ENCODE results near the gene MYL4. TPM values are rescaled to one million over a fixed set of nuclear protein-coding genes. Genes with fewer than 3 reads are reported as not detected.
"Not testable (repeated sequence)": the region's sequence is repeated elsewhere in the genome, so short reads cannot be mapped to it uniquely, and the experiment has no call there.

The MYL4 gene
- total RNA-seq, 4 donors from 2014 or later = 4.8 TPM; not detected in 3

GRCh38 chr17:47267354-47267828 lies 58.2 kb downstream of the MYL4 start:
- H3K27ac ChIP-seq = peak overlapping the region in 2 of 4 donors; percentile 1 to 19
- TF ChIP-seq CTCF (IDR thresholded peaks at IDR 0.05) (no peak), POLR2A (IDR thresholded peaks at IDR 0.05) (no peak), EP300 (IDR thresholded peaks at IDR 0.05) (no peak), POLR2AphosphoS5 (IDR thresholded peaks at IDR 0.05) (no peak)

GRCh38 chr17:47268964-47269363 lies 59.8 kb downstream of the MYL4 start:
- H3K4me1 ChIP-seq = peaks cover 0 to 47% (median 14%) of the 10 kb centered on the region in 3 donors
- H3K27me3 ChIP-seq, H3K27ac ChIP-seq, ATAC-seq, H3K4me3 ChIP-seq, H3K36me3 ChIP-seq, H3K9me3 ChIP-seq: not testable (repeated sequence)
- 89 to 100% methylated on average over 1 to 2 of the region's 3 CpGs for WGBS, 2 donors (ENCODE audit: low coverage in 1 of 2)

More at GRCh38 chr17:47267354-47267828, 58.2 kb downstream of the MYL4 start:
- 17% methylated on average over 1 of the region's 1 CpG; no CpG with 5 or more reads in 1 of the 2 donors for WGBS, 2 donors (ENCODE audit: low coverage in 1 of 2)
- no peaks in the 10 kb centered on the region for H3K9me3 ChIP-seq
- no peak for ATAC-seq
- no peaks in the 10 kb centered on the region for H3K36me3 ChIP-seq
- no peak overlapping the region for H3K4me3 ChIP-seq
- H3K4me1 ChIP-seq = peaks cover 0 to 41% (median 14%) of the 10 kb centered on the region in 3 donors
- H3K27me3 ChIP-seq = no peaks in the 10 kb centered on the region

- not testable (repeated sequence) for H3K9me3 ChIP-seq, H3K27me3 ChIP-seq, ATAC-seq, H3K36me3 ChIP-seq, H3K27ac ChIP-seq, H3K4me3 ChIP-seq
- peak in 1 of 4 experiments; percentile 10 for TF ChIP-seq CTCF (IDR thresholded peaks at IDR 0.05)
- peaks cover 0 to 50% (median 14%) of the 10 kb centered on the region in 3 donors for H3K4me1 ChIP-seq
Observed at GRCh38 chr17:47269561-47270280, 60.6 kb downstream of the MYL4 start.

GRCh38 chr17:47270946-47271705 lies 62.0 kb downstream of the MYL4 start:
- Histone ChIP-seq H3K4me3 (no peak overlapping the region), H3K9me3 (no peaks in the 10 kb centered on the region), H3K36me3 (no peaks in the 10 kb centered on the region), H3K4me1 (peaks cover 5 to 56% (median 23%) of the 10 kb centered on the region in 3 donors), H3K27me3 (no peaks in the 10 kb centered on the region), H3K27ac (no peak overlapping the region)
- 84 to 94% methylated on average over 2 of the region's 2 CpGs for WGBS, 2 donors (ENCODE audit: low coverage in 1 of 2)
- TF ChIP-seq POLR2AphosphoS5 (IDR thresholded peaks at IDR 0.05) = no peak
- no peak for TF ChIP-seq POLR2A (IDR thresholded peaks at IDR 0.05)
- TF ChIP-seq EP300 (IDR thresholded peaks at IDR 0.05) = no peak
- no peak for TF ChIP-seq CTCF (IDR thresholded peaks at IDR 0.05)
- ATAC-seq = no peak

GRCh38 chr17:47272491-47272890 lies 63.3 kb downstream of the MYL4 start:
- TF ChIP-seq EP300 (IDR thresholded peaks at IDR 0.05) (no peak), POLR2A (IDR thresholded peaks at IDR 0.05) (no peak), CTCF (IDR thresholded peaks at IDR 0.05) (no peak), POLR2AphosphoS5 (IDR thresholded peaks at IDR 0.05) (no peak)
- Histone ChIP-seq H3K36me3 (no peaks in the 10 kb centered on the region), H3K27me3 (no peaks in the 10 kb centered on the region), H3K27ac (peak overlapping the region in 2 of 4 donors; percentile 85 to 90), H3K9me3 (no peaks in the 10 kb centered on the region), H3K4me3 (no peak overlapping the region), H3K4me1 (peaks cover 17 to 56% (median 29%) of the 10 kb centered on the region in 3 donors)
- no peak for ATAC-seq
- 67 to 80% methylated on average over 1 of the region's 1 CpG for WGBS, 2 donors (ENCODE audit: low coverage in 1 of 2)

Data from gastroesophageal sphincter (tissue), 4 donors.